GM12873 (cell line): ENCODE measurements around the gene PHF20.

Source experiments
- TF ChIP-seq, protein P1 (sequence below): IDR thresholded peaks from 2 replicates; pipeline ENCODE4 v1.5.1; 2012; ENCODE audit warnings: low read depth, mild to moderate bottlenecking, moderate library complexity, low read length, control low read depth; ENCODE audit not compliant: insufficient read depth; ENCODE audit errors: missing control alignments

PHF20 gene

DNA sequence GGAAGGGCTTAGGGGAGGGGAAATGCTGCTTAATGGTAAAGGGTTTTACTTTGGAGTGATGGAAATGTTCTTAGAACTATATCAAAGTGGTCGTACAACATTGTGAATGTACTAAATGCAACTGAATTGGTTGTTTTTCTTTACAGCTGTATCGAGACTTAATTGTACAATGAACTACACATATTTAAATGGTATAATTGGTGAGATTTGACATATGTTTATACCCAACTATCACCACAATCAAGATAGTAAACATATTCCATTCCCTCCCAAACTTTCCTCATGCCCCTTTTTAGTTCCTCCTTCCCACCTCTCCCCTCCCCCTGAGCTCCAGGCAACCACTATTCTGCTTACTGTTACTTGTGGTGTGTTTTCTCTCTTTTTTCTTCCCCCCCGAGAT is 138.4 kb downstream of the PHF20 start:
- TF ChIP-seq, protein P1, sequence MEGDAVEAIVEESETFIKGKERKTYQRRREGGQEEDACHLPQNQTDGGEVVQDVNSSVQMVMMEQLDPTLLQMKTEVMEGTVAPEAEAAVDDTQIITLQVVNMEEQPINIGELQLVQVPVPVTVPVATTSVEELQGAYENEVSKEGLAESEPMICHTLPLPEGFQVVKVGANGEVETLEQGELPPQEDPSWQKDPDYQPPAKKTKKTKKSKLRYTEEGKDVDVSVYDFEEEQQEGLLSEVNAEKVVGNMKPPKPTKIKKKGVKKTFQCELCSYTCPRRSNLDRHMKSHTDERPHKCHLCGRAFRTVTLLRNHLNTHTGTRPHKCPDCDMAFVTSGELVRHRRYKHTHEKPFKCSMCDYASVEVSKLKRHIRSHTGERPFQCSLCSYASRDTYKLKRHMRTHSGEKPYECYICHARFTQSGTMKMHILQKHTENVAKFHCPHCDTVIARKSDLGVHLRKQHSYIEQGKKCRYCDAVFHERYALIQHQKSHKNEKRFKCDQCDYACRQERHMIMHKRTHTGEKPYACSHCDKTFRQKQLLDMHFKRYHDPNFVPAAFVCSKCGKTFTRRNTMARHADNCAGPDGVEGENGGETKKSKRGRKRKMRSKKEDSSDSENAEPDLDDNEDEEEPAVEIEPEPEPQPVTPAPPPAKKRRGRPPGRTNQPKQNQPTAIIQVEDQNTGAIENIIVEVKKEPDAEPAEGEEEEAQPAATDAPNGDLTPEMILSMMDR, result no peak

DNA sequence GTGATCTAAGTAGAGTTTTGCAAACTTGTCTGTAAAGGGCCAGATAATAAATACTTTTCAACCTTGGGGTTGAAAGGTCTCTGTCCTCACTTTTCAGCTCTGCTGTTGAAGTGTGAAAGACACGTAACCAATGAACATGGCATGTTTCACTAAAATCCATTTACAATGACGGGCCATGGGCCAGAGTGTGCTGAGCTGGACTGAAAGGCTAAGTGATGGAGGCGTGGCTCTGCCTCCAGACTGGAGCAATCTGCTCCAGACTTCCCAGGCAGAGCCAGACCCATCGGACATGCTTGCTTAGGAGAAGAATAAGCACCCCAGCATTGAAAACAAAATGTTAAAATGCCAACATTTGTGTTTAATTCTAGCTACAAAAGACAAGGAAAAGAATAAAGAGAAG is 141.1 kb downstream of the PHF20 start:
- TF ChIP-seq, protein P1, result no peak

DNA sequence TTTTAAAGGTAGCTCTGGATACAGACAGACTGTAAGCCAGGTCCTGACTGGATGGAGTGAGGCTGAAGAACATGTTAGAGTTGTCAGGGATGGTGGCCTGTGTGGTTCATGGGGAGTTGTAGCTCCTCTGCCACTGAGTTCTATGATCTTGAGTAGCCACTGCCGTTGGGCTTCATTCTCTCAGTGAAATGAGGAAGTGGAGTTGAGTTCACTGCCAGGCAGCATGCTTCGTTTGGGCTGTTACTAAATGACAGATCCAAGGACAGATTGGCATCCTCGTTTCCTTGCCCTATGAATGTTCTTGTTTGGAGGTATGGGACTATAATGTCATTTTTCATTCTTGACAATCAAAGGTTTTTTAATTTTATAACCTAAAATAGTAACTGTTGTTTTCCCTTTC is 145.3 kb downstream of the PHF20 start:
- TF ChIP-seq, protein P1, result no peak

DNA sequence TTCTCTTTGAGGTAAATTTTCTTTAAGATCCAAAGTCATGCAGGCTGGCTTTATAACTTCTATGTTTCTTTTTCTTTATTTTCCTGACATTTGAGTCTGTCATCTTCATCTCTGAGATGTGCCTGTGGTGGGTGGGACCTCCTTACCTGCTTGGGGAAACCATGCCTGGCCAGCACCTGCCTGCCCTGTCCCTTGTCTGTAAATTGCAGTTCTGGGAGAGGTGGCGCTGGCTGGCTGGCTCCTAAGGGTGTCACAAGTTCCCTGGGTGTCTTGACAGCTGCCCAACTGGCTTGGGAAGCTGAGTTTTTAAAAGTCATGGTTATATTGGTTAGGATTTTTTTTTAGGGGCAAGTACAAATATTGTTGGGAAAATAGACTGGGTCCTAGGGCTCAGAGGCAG is 146.2 kb downstream of the PHF20 start:
- TF ChIP-seq, protein P1, result no peak

DNA sequence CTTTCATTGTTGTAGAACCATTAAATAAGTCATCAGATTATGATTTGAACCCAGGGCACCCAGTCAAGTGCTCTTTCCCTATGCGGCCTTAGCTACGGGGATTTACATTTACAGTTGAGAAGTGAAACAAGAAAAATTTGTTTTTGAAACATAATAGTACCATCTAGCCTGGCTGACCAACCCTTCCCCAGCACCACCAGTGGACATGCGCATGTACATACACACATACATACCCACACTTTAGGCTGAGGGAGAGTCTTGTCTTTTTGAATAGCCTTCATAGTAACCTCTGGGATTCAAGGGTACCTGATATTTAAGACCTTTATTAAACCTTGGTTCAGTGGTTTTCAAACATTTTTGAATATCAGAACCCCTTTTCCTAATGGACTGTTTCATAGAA is 148.7 kb downstream of the PHF20 start:
- TF ChIP-seq, protein P1, result no peak

DNA sequence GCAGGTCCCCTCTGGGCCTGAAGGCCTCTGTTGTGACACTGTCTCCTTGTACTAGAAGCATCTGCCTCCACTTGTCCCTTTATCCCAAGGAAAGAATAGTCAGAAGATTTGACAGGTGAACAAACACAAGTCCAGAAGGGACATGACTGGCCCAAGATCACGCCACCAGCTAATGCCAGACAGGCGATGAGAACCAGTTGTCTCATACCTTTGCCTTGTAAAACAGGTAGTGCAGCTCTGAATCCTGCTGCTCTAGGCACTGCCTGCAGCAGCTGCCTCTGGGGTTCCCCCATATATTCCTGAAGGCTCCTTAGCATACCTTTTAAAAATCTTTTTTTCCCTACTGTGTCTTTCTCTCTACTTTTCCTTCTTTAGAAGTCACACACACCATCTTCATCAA is 157.5 kb downstream of the PHF20 start:
- TF ChIP-seq, protein P1, result no peak

DNA sequence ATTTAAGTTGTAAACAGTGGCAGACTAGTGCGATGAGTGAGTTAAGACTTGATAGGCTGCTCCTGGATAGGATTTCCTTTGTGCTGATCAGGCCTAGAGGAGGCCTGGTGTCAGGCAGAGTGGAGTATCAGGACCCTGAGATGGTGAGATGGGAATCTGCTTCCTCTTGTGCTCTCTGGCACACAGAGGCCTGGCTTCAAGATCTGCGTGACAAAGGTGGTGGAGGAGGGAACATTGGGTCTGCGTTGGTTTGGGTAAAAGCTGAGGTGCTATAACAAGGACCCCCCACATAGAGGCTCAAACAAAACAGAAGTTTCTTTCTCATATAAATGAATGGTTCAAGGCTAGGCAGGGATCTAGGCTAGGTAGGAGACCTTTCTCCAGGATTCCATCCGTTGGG is 162.2 kb downstream of the PHF20 start:
- TF ChIP-seq, protein P1, result no peak
